CD4-positive, alpha-beta T cell treated with Interleukin-12 subunit alpha and Interleukin-12 subunit beta, for 1 hour (primary cell): ENCODE data around the gene ANKRD11.

Source experiments
- DNase-seq: peaks from one replicate; pipeline ENCODE4 v3.0.0-alpha.2; 2020

ANKRD11 gene

GRCh38 chr16:89490439-89491237 is at the start of gene ANKRD11:
TSS of gene ANKRD11 (minus strand) at chr16:89490561. CDS start at chr16:89317019, 173,542 bp downstream.
- DNase-seq, result peak; percentile 99

- DNase-seq, result no peak
Measured at GRCh38 chr16:89538286-89538685, 47.9 kb upstream of the ANKRD11 start.

GRCh38 chr16:89537549-89537925 is 47.2 kb upstream of the ANKRD11 start:
- no peak for DNase-seq

GRCh38 chr16:89536886-89537548 is 46.7 kb upstream of the ANKRD11 start:
- no peak for DNase-seq

- no peak for DNase-seq
Measured at GRCh38 chr16:89536371-89536770, 46.0 kb upstream of the ANKRD11 start.

GRCh38 chr16:89534252-89534756 is 43.9 kb upstream of the ANKRD11 start:
- peak; percentile 48 for DNase-seq

GRCh38 chr16:89531821-89532526 is 41.6 kb upstream of the ANKRD11 start:
- DNase-seq, result no peak

GRCh38 chr16:89530401-89531381 is 40.3 kb upstream of the ANKRD11 start:
- DNase-seq, result no peak

- DNase-seq, result no peak
Measured at GRCh38 chr16:89529097-89529496, 38.7 kb upstream of the ANKRD11 start.

GRCh38 chr16:89525146-89525913 is 35.0 kb upstream of the ANKRD11 start:
- DNase-seq, result no peak

GRCh38 chr16:89523680-89524344 is 33.5 kb upstream of the ANKRD11 start:
- no peak for DNase-seq

- DNase-seq, result no peak
Measured at GRCh38 chr16:89522287-89522686, 31.9 kb upstream of the ANKRD11 start.

GRCh38 chr16:89519881-89520280 is 29.5 kb upstream of the ANKRD11 start:
- no peak for DNase-seq

GRCh38 chr16:89517128-89517527 is 26.8 kb upstream of the ANKRD11 start:
- DNase-seq, result no peak

GRCh38 chr16:89512453-89512852 is 22.1 kb upstream of the ANKRD11 start:
- no peak for DNase-seq

- DNase-seq, result no peak
Measured at GRCh38 chr16:89511374-89511773, 21.0 kb upstream of the ANKRD11 start.

- no peak for DNase-seq
Measured at GRCh38 chr16:89510526-89510925, 20.2 kb upstream of the ANKRD11 start.

GRCh38 chr16:89507834-89508590 is 17.7 kb upstream of the ANKRD11 start, which contains the start of gene SPG7:
TSS of gene SPG7 (plus strand) at chr16:89508403. CDS start at chr16:89508418, 15 bp downstream.
- DNase-seq, result peak; percentile 93

- DNase-seq, result peak; percentile 26
Measured at GRCh38 chr16:89507214-89507833, 17.0 kb upstream of the ANKRD11 start.
